ENCODE data around the gene KPNA1.

Gene KPNA1

GRCh38 chr3:122405015-122405414 is 109.7 kb downstream of the KPNA1 start:
- TF ChIP-seq CTCF (IDR thresholded peaks at IDR 0.05; ENCODE audit: low read depth, low read length), result no peak
- H3K4me3 ChIP-seq (ENCODE audit: low read depth, low read length), result no peak overlapping the region

- no peak for TF ChIP-seq CTCF (IDR thresholded peaks at IDR 0.05; ENCODE audit: low read depth, low read length)
- no peak overlapping the region for H3K4me3 ChIP-seq (ENCODE audit: low read depth, low read length)
Measured at GRCh38 chr3:122403489-122403888, 111.2 kb downstream of the KPNA1 start.

GRCh38 chr3:122398920-122399319 is 115.8 kb downstream of the KPNA1 start:
- H3K4me3 ChIP-seq (ENCODE audit: low read depth, low read length), result no peak overlapping the region
- no peak for TF ChIP-seq CTCF (IDR thresholded peaks at IDR 0.05; ENCODE audit: low read depth, low read length)

- no peak for TF ChIP-seq CTCF (IDR thresholded peaks at IDR 0.05; ENCODE audit: low read depth, low read length)
Measured at GRCh38 chr3:122397201-122397600, 117.5 kb downstream of the KPNA1 start.

GRCh38 chr3:122396511-122396910 is 118.2 kb downstream of the KPNA1 start:
- no peak for TF ChIP-seq CTCF (IDR thresholded peaks at IDR 0.05; ENCODE audit: low read depth, low read length)
- no peak overlapping the region for H3K4me3 ChIP-seq (ENCODE audit: low read depth, low read length)

More at GRCh38 chr3:122397201-122397600, 117.5 kb downstream of the KPNA1 start:
- no peak overlapping the region for H3K4me3 ChIP-seq (ENCODE audit: low read depth, low read length)

- no peak overlapping the region for H3K4me3 ChIP-seq (ENCODE audit: low read depth, low read length)
- TF ChIP-seq CTCF (IDR thresholded peaks at IDR 0.05; ENCODE audit: low read depth, low read length), result no peak
Measured at GRCh38 chr3:122395582-122395981, 119.2 kb downstream of the KPNA1 start.

GRCh38 chr3:122394173-122394572 is 120.6 kb downstream of the KPNA1 start:
- H3K4me3 ChIP-seq (ENCODE audit: low read depth, low read length), result no peak overlapping the region

More at GRCh38 chr3:122394173-122394572, 120.6 kb downstream of the KPNA1 start:
- TF ChIP-seq CTCF (IDR thresholded peaks at IDR 0.05; ENCODE audit: low read depth, low read length), result no peak

Data from WI38 (cell line).